Ishikawa (cell line): ENCODE data around the gene ZW10.

ENCODE experiments used
- CEBPB ChIP-seq: IDR thresholded peaks from 2 replicates; pipeline ENCODE4 v1.6.1; 2012
- CREB1 ChIP-seq: IDR thresholded peaks from 2 replicates; pipeline ENCODE4 v1.6.1; 2012; ENCODE audit warnings: low read depth
- EGR1 ChIP-seq: IDR thresholded peaks from 2 replicates; pipeline ENCODE4 v1.6.1; 2012
- EP300 ChIP-seq: IDR thresholded peaks from 2 replicates; pipeline ENCODE4 v1.6.1; 2012; ENCODE audit warnings: borderline replicate concordance
- MAX ChIP-seq: IDR thresholded peaks from 2 replicates; pipeline ENCODE4 v1.6.1; 2012
- RAD21 ChIP-seq: IDR thresholded peaks from 2 replicates; pipeline ENCODE4 v1.6.1; 2012; ENCODE audit warnings: low read depth
- TAF1 ChIP-seq: IDR thresholded peaks from 2 replicates; pipeline ENCODE4 v1.6.1; 2012; ENCODE audit warnings: low read depth, mild to moderate bottlenecking
- TCF12 ChIP-seq: IDR thresholded peaks from 2 replicates; pipeline ENCODE4 v1.6.1; 2012; ENCODE audit warnings: low read depth
- USF1 ChIP-seq: IDR thresholded peaks from 2 replicates; pipeline ENCODE4 v1.6.1; 2012
- YY1 ChIP-seq: IDR thresholded peaks from 2 replicates; pipeline ENCODE4 v1.6.1; 2012; ENCODE audit warnings: low read depth
- TF ChIP-seq, protein P1 (sequence below): IDR thresholded peaks from 2 replicates; pipeline ENCODE4 v1.6.1; 2012; ENCODE audit warnings: low read depth, mild to moderate bottlenecking

DNA sequence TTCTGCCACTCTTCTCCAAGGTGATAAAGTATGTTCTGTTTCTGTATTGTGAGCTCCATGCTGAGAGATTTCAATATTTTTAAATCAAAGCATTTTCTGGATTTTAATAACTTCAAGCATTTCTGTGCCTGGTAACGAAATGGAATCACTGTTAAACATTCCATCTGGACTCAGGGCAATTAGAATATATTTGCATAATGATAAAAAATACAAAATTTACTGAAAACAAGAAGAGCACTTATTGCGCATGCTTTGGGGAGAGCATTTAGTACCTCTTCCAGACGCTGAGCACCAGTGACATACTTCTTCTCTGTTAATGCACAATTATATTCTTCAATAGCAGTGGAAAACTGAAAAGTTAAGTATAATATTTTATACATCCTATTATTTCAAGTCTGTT, 13.3 kb downstream of the ZW10 start:
- TF ChIP-seq, protein P1, sequence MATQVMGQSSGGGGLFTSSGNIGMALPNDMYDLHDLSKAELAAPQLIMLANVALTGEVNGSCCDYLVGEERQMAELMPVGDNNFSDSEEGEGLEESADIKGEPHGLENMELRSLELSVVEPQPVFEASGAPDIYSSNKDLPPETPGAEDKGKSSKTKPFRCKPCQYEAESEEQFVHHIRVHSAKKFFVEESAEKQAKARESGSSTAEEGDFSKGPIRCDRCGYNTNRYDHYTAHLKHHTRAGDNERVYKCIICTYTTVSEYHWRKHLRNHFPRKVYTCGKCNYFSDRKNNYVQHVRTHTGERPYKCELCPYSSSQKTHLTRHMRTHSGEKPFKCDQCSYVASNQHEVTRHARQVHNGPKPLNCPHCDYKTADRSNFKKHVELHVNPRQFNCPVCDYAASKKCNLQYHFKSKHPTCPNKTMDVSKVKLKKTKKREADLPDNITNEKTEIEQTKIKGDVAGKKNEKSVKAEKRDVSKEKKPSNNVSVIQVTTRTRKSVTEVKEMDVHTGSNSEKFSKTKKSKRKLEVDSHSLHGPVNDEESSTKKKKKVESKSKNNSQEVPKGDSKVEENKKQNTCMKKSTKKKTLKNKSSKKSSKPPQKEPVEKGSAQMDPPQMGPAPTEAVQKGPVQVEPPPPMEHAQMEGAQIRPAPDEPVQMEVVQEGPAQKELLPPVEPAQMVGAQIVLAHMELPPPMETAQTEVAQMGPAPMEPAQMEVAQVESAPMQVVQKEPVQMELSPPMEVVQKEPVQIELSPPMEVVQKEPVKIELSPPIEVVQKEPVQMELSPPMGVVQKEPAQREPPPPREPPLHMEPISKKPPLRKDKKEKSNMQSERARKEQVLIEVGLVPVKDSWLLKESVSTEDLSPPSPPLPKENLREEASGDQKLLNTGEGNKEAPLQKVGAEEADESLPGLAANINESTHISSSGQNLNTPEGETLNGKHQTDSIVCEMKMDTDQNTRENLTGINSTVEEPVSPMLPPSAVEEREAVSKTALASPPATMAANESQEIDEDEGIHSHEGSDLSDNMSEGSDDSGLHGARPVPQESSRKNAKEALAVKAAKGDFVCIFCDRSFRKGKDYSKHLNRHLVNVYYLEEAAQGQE = no peak
- TF ChIP-seq RAD21 (no peak), TAF1 (no peak), MAX (no peak), YY1 (no peak), USF1 (no peak), EGR1 (no peak), TCF12 (no peak), CREB1 (no peak), EP300 (no peak), CEBPB (no peak)
